HepG2 (cell line): ENCODE data around the gene ZNRD2. TPM values are rescaled to one million over a fixed set of nuclear protein-coding genes. Genes with fewer than 3 reads are reported as not detected.

Experiments
- CREB3 ChIP-seq: sonication (generic); formaldehyde crosslinking; IDR thresholded peaks from 2 replicates; pipeline ENCODE4 v1.5.0; 2020; ENCODE audit warnings: missing genetic modification reagents
- ELF4 ChIP-seq: sonication (generic); formaldehyde crosslinking; IDR thresholded peaks from 2 replicates; pipeline ENCODE4 v1.5.0; 2020; ENCODE audit warnings: missing genetic modification reagents, mild to moderate bottlenecking, moderate library complexity, borderline replicate concordance
- GABPB1 ChIP-seq: IDR thresholded peaks from 2 replicates; pipeline ENCODE4 v1.6.1; 2016; ENCODE audit warnings: mild to moderate bottlenecking, missing genetic modification reagents, moderate library complexity, missing compliant biosample characterization
- IRF1 ChIP-seq: sonication (generic); formaldehyde crosslinking; IDR thresholded peaks from 2 replicates; pipeline ENCODE4 v1.4.0; 2020; ENCODE audit warnings: low read depth, mild to moderate bottlenecking, missing genetic modification reagents
- KDM6A ChIP-seq: IDR thresholded peaks from 2 replicates; pipeline ENCODE4 v1.6.1; 2016; ENCODE audit warnings: low read depth
- MAX ChIP-seq: IDR thresholded peaks from 2 replicates; pipeline ENCODE4 v1.6.1; 2012; ENCODE audit warnings: inconsistent platforms
- NCOA2 ChIP-seq: sonication (generic); formaldehyde crosslinking; IDR thresholded peaks from 2 replicates; pipeline ENCODE4 v1.8.0; 2022; ENCODE audit warnings: inconsistent platforms
- PLSCR1 ChIP-seq: sonication (generic); formaldehyde crosslinking; IDR thresholded peaks from 2 replicates; pipeline ENCODE4 v1.5.0; 2020; ENCODE audit warnings: missing genetic modification reagents, mild to moderate bottlenecking, borderline replicate concordance
- RBAK ChIP-seq: sonication (generic); formaldehyde crosslinking; IDR thresholded peaks from 2 replicates; pipeline ENCODE4 v1.5.1; 2020; ENCODE audit warnings: mild to moderate bottlenecking, missing genetic modification reagents
- RXRA ChIP-seq: sonication (generic); formaldehyde crosslinking; IDR thresholded peaks from 2 replicates; pipeline ENCODE4 v1.5.1; 2020; ENCODE audit warnings: missing genetic modification reagents
- SRY ChIP-seq: sonication (generic); formaldehyde crosslinking; IDR thresholded peaks from 2 replicates; pipeline ENCODE4 v1.8.0; 2022; ENCODE audit warnings: mild to moderate bottlenecking, missing genetic modification reagents
- ZNF281 ChIP-seq: sonication (generic); formaldehyde crosslinking; IDR thresholded peaks from 2 replicates; pipeline ENCODE4 v1.4.0; 2020; ENCODE audit warnings: missing genetic modification reagents, borderline replicate concordance
- ZNF441 ChIP-seq: sonication (generic); formaldehyde crosslinking; IDR thresholded peaks from 2 replicates; pipeline ENCODE4 v1.7.0; 2021; ENCODE audit warnings: missing genetic modification reagents, borderline replicate concordance
- ZNF770 ChIP-seq: sonication (generic); formaldehyde crosslinking; IDR thresholded peaks from 2 replicates; pipeline ENCODE4 v1.5.0; 2020; ENCODE audit warnings: mild to moderate bottlenecking, missing genetic modification reagents
- ZNF879 ChIP-seq: sonication (generic); formaldehyde crosslinking; IDR thresholded peaks from 2 replicates; pipeline ENCODE4 v1.8.1; 2023; ENCODE audit warnings: missing genetic modification reagents
- polyA plus RNA-seq, 8 experiments: library from polyadenylated mRNA; depleted of rRNA in 3 of 8; stranded (reverse) in 7 of 8; unstranded in 1 of 8; fragments of >200 nt; fragmentation: Illumina TruSeq in 4 of 8; extraction: Trizol in 4 of 8; gene quantifications; 2 replicates each; pipeline versions ENCODE4 v1.2.1 to v1.2.3, GENCODE V29; 2011 to 2016; ENCODE audit warnings: low read depth in 4 of 8, missing spikeins in 1 of 8, mixed read lengths in 1 of 8; ENCODE audit not compliant: insufficient read depth in 1 of 8
- total RNA-seq, 5 experiments: library from RNA; depleted of rRNA; stranded (reverse); fragments of >200 nt; fragmentation: Illumina TruSeq; extraction: Trizol; gene quantifications; 2 replicates each; pipeline ENCODE4 v1.2.3, GENCODE V29; 2016; ENCODE audit warnings: low read depth in 1 of 5

ZNRD2 gene
- total and polyA plus RNA-seq, 2 of the 13 experiments (the other 11 are each of a cell fraction or from before 2014, with no cell fraction given): 29.2 to 34.0 TPM

- peak; percentile 48; the same call in 1 of the 2 replicates for TF ChIP-seq NCOA2 (CRISPR knock-in tag)
- no peak for TF ChIP-seq RBAK (CRISPR knock-in tag)
- TF ChIP-seq ELF4: no peak
- peak; percentile 52; the same call in 1 of the 2 replicates for TF ChIP-seq GABPB1 (CRISPR knock-in tag)
- TF ChIP-seq ZNF770 (CRISPR knock-in tag): peak; percentile 56; the same call in 1 of the 2 replicates
- TF ChIP-seq SRY (CRISPR knock-in tag): 0 out of 2 replicates have a peak, but pooled peaks have one; percentile 59
- no peak for TF ChIP-seq ZNF281 (CRISPR knock-in tag)
- TF ChIP-seq ZNF441: peak; percentile 57; the same call in 1 of the 2 replicates
- peak; percentile 39; the same call in 1 of the 2 replicates for TF ChIP-seq RXRA
- no peak for TF ChIP-seq CREB3 (CRISPR knock-in tag)
- TF ChIP-seq PLSCR1: no peak
- no peak for TF ChIP-seq IRF1 (CRISPR knock-in tag)
- 0 out of 2 replicates have a peak, but pooled peaks have one; percentile 12 for TF ChIP-seq KDM6A (CRISPR knock-in tag)
- TF ChIP-seq MAX: peak; percentile 27; the same call in 1 of the 2 replicates
- no peak for TF ChIP-seq ZNF879 (CRISPR knock-in tag)
These were observed 12.8 kb upstream of the ZNRD2 start (continued) for GRCh38 chr11:65557280-65558001.
